Hepatocyte (in vitro differentiated cells): Measurements from ENCODE around the gene SDHA. TPM values are rescaled to one million over a fixed set of nuclear protein-coding genes. Genes with fewer than 3 reads are reported as not detected.

Experiments used
- DNase-seq: peaks from one replicate; pipeline ENCODE4 v3.0.0-alpha.2; 2016; ENCODE audit warnings: low spot score
- H2AFZ ChIP-seq: fragments of 200-600 bp; sonication (generic); 2 replicates; pipeline ENCODE4 v1.6.0; 2016; ENCODE audit warnings: antibody characterized with exemption, mild to moderate bottlenecking
- H3K27ac ChIP-seq: fragments of 200-600 bp; sonication (generic); 2 replicates; pipeline ENCODE4 v1.5.1; 2016; ENCODE audit warnings: mild to moderate bottlenecking
- H3K27me3 ChIP-seq: fragments of 200-600 bp; sonication (generic); 2 replicates; pipeline ENCODE4 v1.6.1; 2016
- H3K36me3 ChIP-seq: fragments of 200-600 bp; sonication (generic); replicated peaks from 2 replicates; pipeline ENCODE4 v1.5.1; 2016; ENCODE audit warnings: low read depth; ENCODE audit not compliant: insufficient read depth
- H3K4me1 ChIP-seq: fragments of 200-600 bp; sonication (generic); 2 replicates; pipeline ENCODE4 v1.5.1; 2016; ENCODE audit warnings: mild to moderate bottlenecking, moderate library complexity; ENCODE audit not compliant: insufficient read depth
- H3K4me2 ChIP-seq: fragments of 200-600 bp; sonication (generic); 2 replicates; pipeline ENCODE4 v1.6.0; 2016
- H3K4me3 ChIP-seq: fragments of 200-600 bp; sonication (generic); 2 replicates; pipeline ENCODE4 v1.5.1; 2016; ENCODE audit warnings: mild to moderate bottlenecking
- H3K79me2 ChIP-seq: fragments of 200-600 bp; sonication (generic); 2 replicates; pipeline ENCODE4 v1.6.0; 2017; ENCODE audit warnings: mild to moderate bottlenecking
- H3K9me2 ChIP-seq: fragments of 200-600 bp; sonication (generic); replicated peaks from 2 replicates; pipeline ENCODE4 v1.6.0; 2017; ENCODE audit warnings: mild to moderate bottlenecking; ENCODE audit not compliant: insufficient read depth
- H3K9me3 ChIP-seq: fragments of 200-600 bp; sonication (generic); 2 replicates; pipeline ENCODE4 v1.5.1; 2016; ENCODE audit warnings: low read depth, mild to moderate bottlenecking
- H4K20me1 ChIP-seq: fragments of 200-600 bp; sonication (generic); 2 replicates; pipeline ENCODE4 v1.6.0; 2016; ENCODE audit warnings: mild to moderate bottlenecking; ENCODE audit not compliant: insufficient read depth, poor library complexity, severe bottlenecking
- EZH2 ChIP-seq: fragments of 200-600 bp; sonication (generic); IDR thresholded peaks from 2 replicates; pipeline ENCODE4 v1.6.1; 2016; ENCODE audit warnings: antibody characterized with exemption, mild to moderate bottlenecking, borderline replicate concordance
- EZH2phosphoT487 ChIP-seq: fragments of 200-600 bp; sonication (generic); IDR thresholded peaks from one replicate; pipeline ENCODE4 v1.6.1; 2018; ENCODE audit warnings: antibody characterized with exemption, mild to moderate bottlenecking, low read depth, moderate library complexity; ENCODE audit not compliant: unreplicated experiment, severe bottlenecking
- WGBS: methylation state at CpG from one replicate; pipeline ENCODE4 v1.1.6; 2016; ENCODE audit warnings: low lambda C conversion rate; ENCODE audit errors: missing lambda C conversion rate; 5-methylcytosine and 5-hydroxymethylcytosine counted together
- polyA plus RNA-seq: library from polyadenylated mRNA; unstranded; fragments of >200 nt; fragmentation: Nextera tagmentation; extraction: Ambion mirVana; gene quantifications from 2 replicates; pipeline ENCODE4 v1.2.1, GENCODE V29; 2016
- total RNA-seq: library from RNA; depleted of rRNA; stranded (reverse); fragments of >200 nt; gene quantifications from 2 replicates; pipeline ENCODE4 v1.2.3, GENCODE V29; 2014
- TF ChIP-seq, protein P1 (sequence below): fragments of 200-600 bp; sonication (generic); IDR thresholded peaks from 2 replicates; pipeline ENCODE4 v1.5.1; 2016; ENCODE audit warnings: antibody characterized with exemption, mild to moderate bottlenecking; ENCODE audit not compliant: poor library complexity

The SDHA gene
- total and polyA plus RNA-seq, 2 experiments from 2014 or later = 102 to 159 TPM

- no peaks in the 10 kb centered on the region for H3K36me3 ChIP-seq
- DNase-seq = no peak
- no peak overlapping the region for H3K27ac ChIP-seq
- no peaks in the 10 kb centered on the region for H3K9me3 ChIP-seq
- TF ChIP-seq, protein P1, sequence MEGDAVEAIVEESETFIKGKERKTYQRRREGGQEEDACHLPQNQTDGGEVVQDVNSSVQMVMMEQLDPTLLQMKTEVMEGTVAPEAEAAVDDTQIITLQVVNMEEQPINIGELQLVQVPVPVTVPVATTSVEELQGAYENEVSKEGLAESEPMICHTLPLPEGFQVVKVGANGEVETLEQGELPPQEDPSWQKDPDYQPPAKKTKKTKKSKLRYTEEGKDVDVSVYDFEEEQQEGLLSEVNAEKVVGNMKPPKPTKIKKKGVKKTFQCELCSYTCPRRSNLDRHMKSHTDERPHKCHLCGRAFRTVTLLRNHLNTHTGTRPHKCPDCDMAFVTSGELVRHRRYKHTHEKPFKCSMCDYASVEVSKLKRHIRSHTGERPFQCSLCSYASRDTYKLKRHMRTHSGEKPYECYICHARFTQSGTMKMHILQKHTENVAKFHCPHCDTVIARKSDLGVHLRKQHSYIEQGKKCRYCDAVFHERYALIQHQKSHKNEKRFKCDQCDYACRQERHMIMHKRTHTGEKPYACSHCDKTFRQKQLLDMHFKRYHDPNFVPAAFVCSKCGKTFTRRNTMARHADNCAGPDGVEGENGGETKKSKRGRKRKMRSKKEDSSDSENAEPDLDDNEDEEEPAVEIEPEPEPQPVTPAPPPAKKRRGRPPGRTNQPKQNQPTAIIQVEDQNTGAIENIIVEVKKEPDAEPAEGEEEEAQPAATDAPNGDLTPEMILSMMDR = no peak
- TF ChIP-seq EZH2 = no peak
- H3K27me3 ChIP-seq = no peaks in the 10 kb centered on the region
- H4K20me1 ChIP-seq = no peaks in the 10 kb centered on the region
- no peaks in the 10 kb centered on the region for H3K9me2 ChIP-seq
- H3K79me2 ChIP-seq = no peaks in the 10 kb centered on the region
- H3K4me3 ChIP-seq = no peak overlapping the region
- no peaks in the 10 kb centered on the region for H3K4me1 ChIP-seq
- no peak overlapping the region for H3K4me2 ChIP-seq
- 98% methylated on average over 25 of the region's 28 CpGs for WGBS
- H2AFZ ChIP-seq = no peak overlapping the region
These were observed 31.8 kb upstream of the SDHA start for GRCh38 chr5:186091-187041.

DNA sequence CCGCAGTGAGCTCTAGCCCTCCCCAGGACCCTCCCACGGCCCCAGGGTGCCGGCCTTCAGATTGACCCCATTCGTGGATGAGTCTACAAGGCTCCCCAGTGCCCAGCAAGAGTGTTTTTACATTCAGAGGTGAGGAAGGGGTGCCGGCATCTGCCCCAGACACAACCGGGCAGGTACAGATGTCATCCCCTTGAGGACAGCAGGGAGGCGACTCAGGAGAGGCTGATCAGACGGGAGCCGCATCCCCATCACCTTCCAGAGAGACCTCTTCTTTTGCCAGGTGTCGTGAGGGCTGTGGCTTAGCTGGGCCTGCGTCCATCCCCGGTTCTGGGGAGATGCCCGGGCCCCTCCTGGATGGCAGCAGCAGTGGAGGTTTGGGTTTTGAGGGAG lies 31.1 kb upstream of the SDHA start:
- no peak overlapping the region for H2AFZ ChIP-seq

GRCh38 chr5:187617-188451 lies 30.3 kb upstream of the SDHA start:
- no peak overlapping the region for H3K4me3 ChIP-seq
- DNase-seq = no peak
- H3K36me3 ChIP-seq = no peaks in the 10 kb centered on the region
- TF ChIP-seq, protein P1 = no peak
- TF ChIP-seq EZH2phosphoT487 = no peak
- TF ChIP-seq EZH2 = no peak
- H3K9me3 ChIP-seq = no peaks in the 10 kb centered on the region
- no peaks in the 10 kb centered on the region for H3K27me3 ChIP-seq
- peak overlapping the region; percentile 71 for H3K4me2 ChIP-seq
- WGBS = 64% methylated on average over 21 of the region's 21 CpGs
- no peak overlapping the region for H2AFZ ChIP-seq
- H3K9me2 ChIP-seq = no peaks in the 10 kb centered on the region
- H3K4me1 ChIP-seq = no peaks in the 10 kb centered on the region
- H3K27ac ChIP-seq = no peak overlapping the region
- no peaks in the 10 kb centered on the region for H3K79me2 ChIP-seq
- no peaks in the 10 kb centered on the region for H4K20me1 ChIP-seq

More for the DNA sequence above, 31.1 kb upstream of the SDHA start:
- no peak overlapping the region for H3K4me3 ChIP-seq
- DNase-seq = no peak
- no peaks in the 10 kb centered on the region for H3K36me3 ChIP-seq
- no peak overlapping the region for H3K4me2 ChIP-seq
- TF ChIP-seq, protein P1 = no peak
- TF ChIP-seq EZH2phosphoT487 (no peak), EZH2 (no peak)
- no peaks in the 10 kb centered on the region for H3K4me1 ChIP-seq
- H4K20me1 ChIP-seq = no peaks in the 10 kb centered on the region
- H3K79me2 ChIP-seq = no peaks in the 10 kb centered on the region
- no peaks in the 10 kb centered on the region for H3K27me3 ChIP-seq
- 87% methylated on average over 13 of the region's 13 CpGs for WGBS
- H3K27ac ChIP-seq = no peak overlapping the region
- H3K9me2 ChIP-seq = no peaks in the 10 kb centered on the region
- no peaks in the 10 kb centered on the region for H3K9me3 ChIP-seq
